SH-SY5Y (cell line): ENCODE data around the gene SLC13A4.

Source experiments
- GATA2 ChIP-seq: IDR thresholded peaks from 2 replicates; pipeline ENCODE4 v1.6.1; 2011; ENCODE audit warnings: mild to moderate bottlenecking, low read depth, low read length
- GATA3 ChIP-seq: IDR thresholded peaks from 2 replicates; pipeline ENCODE4 v1.6.1; 2011; ENCODE audit warnings: low read depth, mild to moderate bottlenecking, low read length, moderate library complexity

DNA sequence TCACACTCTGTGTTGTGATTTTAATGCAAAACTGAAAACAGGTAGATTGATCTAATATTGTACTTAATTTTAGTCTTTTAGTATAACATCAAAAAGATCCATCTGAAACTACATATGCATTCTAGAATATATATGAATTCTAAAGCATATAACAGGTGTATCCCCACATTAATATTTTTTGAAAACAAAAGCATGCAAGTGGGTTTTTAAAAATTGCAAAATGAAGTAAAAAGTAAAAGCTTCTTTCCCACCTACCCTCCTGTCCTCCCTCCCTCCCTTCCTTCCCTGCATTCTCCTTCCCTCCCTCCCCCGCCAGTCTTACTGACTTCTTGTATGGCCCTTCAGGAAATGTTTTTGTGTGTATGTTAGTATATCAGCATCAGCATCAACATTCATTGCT is 80.2 kb downstream of the SLC13A4 start:
- no peak for TF ChIP-seq GATA3
- no peak for TF ChIP-seq GATA2
